ENCODE results near the gene KCNE4. TPM values are rescaled to one million over a fixed set of nuclear protein-coding genes. Genes with fewer than 3 reads are reported as not detected.

Gene KCNE4
- total and polyA plus RNA-seq, 9 of the 15 experiments (the other 6 are each of a cell fraction or from before 2014, with no cell fraction given): not detected

GRCh38 chr2:223005496-223005895, 46.5 kb upstream of the KCNE4 start (continued):
- no peak for TF ChIP-seq PRDM10 (IDR thresholded peaks at IDR 0.05; ENCODE audit: partially characterized antibody)
- TF ChIP-seq, protein P1, sequence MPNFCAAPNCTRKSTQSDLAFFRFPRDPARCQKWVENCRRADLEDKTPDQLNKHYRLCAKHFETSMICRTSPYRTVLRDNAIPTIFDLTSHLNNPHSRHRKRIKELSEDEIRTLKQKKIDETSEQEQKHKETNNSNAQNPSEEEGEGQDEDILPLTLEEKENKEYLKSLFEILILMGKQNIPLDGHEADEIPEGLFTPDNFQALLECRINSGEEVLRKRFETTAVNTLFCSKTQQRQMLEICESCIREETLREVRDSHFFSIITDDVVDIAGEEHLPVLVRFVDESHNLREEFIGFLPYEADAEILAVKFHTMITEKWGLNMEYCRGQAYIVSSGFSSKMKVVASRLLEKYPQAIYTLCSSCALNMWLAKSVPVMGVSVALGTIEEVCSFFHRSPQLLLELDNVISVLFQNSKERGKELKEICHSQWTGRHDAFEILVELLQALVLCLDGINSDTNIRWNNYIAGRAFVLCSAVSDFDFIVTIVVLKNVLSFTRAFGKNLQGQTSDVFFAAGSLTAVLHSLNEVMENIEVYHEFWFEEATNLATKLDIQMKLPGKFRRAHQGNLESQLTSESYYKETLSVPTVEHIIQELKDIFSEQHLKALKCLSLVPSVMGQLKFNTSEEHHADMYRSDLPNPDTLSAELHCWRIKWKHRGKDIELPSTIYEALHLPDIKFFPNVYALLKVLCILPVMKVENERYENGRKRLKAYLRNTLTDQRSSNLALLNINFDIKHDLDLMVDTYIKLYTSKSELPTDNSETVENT (CRISPR knock-in tag; IDR thresholded peaks at IDR 0.05): no peak

DNA sequence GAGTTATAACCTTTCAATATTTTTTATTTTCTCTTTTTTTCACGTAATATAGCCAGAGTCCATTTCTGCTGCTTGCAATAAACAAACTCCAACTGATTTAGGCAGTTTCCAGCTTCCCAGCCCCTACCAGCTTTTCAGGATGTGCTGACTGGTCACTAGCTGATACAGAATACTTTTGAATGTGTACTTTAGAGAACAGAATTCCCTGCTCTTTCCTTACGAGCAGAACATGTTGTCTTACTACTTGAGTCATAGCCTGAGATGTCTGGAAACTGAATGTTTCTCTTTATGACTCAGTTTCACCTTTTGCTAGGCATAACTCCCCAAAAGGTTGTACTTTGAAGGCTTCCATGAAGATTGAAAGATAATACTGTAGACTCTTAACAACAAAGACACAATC, 44.5 kb upstream of the KCNE4 start:
- Histone ChIP-seq H3K9me1 (ENCODE audit: control insufficient read depth, insufficient read depth, low read length) (no peaks in the 10 kb centered on the region), H3K27ac (ENCODE audit: extremely low read depth, low read depth, low read length) (no peak overlapping the region), H3K4me2 (ENCODE audit: insufficient read depth, low read length) (no peak overlapping the region), H3K4me3 (no peak overlapping the region), H3K9ac (ENCODE audit: insufficient read depth in 1 of 2, low read depth in 2 of 2, low read length in 2 of 2) (no peak overlapping the region), H3K79me2 (ENCODE audit: control insufficient read depth, insufficient read depth, low read length) (no peaks in the 10 kb centered on the region), H3K4me1 (replicated peaks in 1 of 2; ENCODE audit: control insufficient read depth in 2 of 2, insufficient read depth in 2 of 2, low read length in 2 of 2) (no peaks in the 10 kb centered on the region), H3K27me3 (ENCODE audit: control insufficient read depth in 2 of 2, insufficient read depth in 2 of 2, low read length in 2 of 2) (no peaks in the 10 kb centered on the region), H4K20me1 (replicated peaks; ENCODE audit: control insufficient read depth, insufficient read depth, low read length) (no peaks in the 10 kb centered on the region), H3K9me3 (replicated peaks; ENCODE audit: control insufficient read depth, insufficient read depth, low read depth, low read length) (no peaks in the 10 kb centered on the region), H3K36me3 (ENCODE audit: control insufficient read depth, insufficient read depth, low read length) (no peaks in the 10 kb centered on the region), H2AFZ (ENCODE audit: low read depth, low read length) (no peak overlapping the region)
- in situ Hi-C loops (cut with MboI): no loop called here
- BruUV-seq (replicated peaks): no TSS peak
- ATAC-seq (no peak), DNase-seq (ENCODE audit: extremely low read depth in 1 of 4, low spot score in 3 of 4) (no peak), FAIRE-seq (no peak)
- 7% methylated on average over 2 of the region's 2 CpGs for WGBS (ENCODE audit: insufficient coverage, low coverage, missing lambda C conversion rate)
- ChIA-PET CTCF (ENCODE audit: low intra/inter-chr PET ratio) (no interaction called here), POLR2A (interaction anchor here (1.1 kb wide), 1 partner anchor 37 kb away, joined by 3 read pairs; no protein-coding TSS in a partner anchor)
- TF ChIP-seq SMAD1 (IDR thresholded peaks at IDR 0.05; ENCODE audit: low read depth, low read length, partially characterized antibody) (no peak), CC2D1A (IDR thresholded peaks at IDR 0.05) (no peak), ZNF518B (CRISPR knock-in tag; IDR thresholded peaks at IDR 0.05) (no peak), DIDO1 (tag; IDR thresholded peaks at IDR 0.05; ENCODE audit: low read depth) (no peak), ZFX (CRISPR knock-in tag; IDR thresholded peaks at IDR 0.05) (no peak), FUS (optimal IDR thresholded peaks at IDR 0.05; ENCODE audit: low read depth, low read length) (no peak), ZNF316 (IDR thresholded peaks at IDR 0.05) (no peak)
- intact Hi-C loops (cut with micrococcal nuclease): no loop called here
